GM20431 (cell line): Measurements from ENCODE around the gene AHNAK.
"Not testable (repeated sequence)": the region's sequence is repeated elsewhere in the genome, so short reads cannot be mapped to it uniquely, and the experiment has no call there.

ENCODE experiments used
- in situ Hi-C: fragments of 300-500 bp; cut with MseI, MboI; formaldehyde crosslinking; loops from one replicate; pipeline ENCODE4 v1.15.0; 2020; ENCODE audit warnings: low sequenced_read_pairs; ENCODE audit not compliant: unreplicated experiment

The AHNAK gene, protein sequence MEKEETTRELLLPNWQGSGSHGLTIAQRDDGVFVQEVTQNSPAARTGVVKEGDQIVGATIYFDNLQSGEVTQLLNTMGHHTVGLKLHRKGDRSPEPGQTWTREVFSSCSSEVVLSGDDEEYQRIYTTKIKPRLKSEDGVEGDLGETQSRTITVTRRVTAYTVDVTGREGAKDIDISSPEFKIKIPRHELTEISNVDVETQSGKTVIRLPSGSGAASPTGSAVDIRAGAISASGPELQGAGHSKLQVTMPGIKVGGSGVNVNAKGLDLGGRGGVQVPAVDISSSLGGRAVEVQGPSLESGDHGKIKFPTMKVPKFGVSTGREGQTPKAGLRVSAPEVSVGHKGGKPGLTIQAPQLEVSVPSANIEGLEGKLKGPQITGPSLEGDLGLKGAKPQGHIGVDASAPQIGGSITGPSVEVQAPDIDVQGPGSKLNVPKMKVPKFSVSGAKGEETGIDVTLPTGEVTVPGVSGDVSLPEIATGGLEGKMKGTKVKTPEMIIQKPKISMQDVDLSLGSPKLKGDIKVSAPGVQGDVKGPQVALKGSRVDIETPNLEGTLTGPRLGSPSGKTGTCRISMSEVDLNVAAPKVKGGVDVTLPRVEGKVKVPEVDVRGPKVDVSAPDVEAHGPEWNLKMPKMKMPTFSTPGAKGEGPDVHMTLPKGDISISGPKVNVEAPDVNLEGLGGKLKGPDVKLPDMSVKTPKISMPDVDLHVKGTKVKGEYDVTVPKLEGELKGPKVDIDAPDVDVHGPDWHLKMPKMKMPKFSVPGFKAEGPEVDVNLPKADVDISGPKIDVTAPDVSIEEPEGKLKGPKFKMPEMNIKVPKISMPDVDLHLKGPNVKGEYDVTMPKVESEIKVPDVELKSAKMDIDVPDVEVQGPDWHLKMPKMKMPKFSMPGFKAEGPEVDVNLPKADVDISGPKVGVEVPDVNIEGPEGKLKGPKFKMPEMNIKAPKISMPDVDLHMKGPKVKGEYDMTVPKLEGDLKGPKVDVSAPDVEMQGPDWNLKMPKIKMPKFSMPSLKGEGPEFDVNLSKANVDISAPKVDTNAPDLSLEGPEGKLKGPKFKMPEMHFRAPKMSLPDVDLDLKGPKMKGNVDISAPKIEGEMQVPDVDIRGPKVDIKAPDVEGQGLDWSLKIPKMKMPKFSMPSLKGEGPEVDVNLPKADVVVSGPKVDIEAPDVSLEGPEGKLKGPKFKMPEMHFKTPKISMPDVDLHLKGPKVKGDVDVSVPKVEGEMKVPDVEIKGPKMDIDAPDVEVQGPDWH (N-terminal part only)

DNA sequence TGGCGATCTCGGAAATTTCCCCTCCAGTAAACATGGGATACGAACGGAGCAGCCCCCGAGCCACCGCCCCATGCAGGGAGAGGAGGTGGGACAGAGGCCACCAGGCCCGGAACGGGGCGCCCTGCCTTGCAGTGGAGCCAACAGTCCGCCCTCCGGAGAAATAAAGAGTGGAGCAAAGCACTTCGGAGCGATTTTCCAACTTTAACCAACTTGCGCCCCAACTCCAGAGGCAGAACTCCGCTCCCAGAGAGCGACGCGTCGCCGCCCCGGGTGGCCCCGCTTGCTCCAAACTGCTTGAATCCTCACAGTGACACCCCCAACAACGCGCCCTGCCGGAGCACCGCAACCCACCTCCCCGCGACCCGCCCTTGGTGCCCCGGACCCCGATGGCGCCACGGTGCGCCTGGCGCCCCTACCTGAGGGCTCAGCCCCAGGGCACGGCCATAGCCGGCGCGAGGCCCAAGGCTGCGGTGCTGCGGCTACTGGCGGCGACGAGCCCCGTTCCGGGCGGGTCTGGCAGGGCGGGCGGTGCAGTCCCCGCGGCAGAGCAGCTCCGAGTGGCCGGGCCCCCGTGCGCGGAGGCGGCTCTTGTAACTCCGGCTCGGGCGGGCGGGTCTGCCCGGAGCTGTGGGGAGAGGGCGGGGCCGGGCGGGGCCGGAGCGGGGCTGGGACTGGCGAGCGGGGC, at the start of gene AHNAK:
Gene AHNAK, minus strand, starts transcription at position 563 of the 685 bp plus-strand sequence. CDS start 10,708 bp downstream, outside the sequence.
- in situ Hi-C loops = no loop called here

DNA sequence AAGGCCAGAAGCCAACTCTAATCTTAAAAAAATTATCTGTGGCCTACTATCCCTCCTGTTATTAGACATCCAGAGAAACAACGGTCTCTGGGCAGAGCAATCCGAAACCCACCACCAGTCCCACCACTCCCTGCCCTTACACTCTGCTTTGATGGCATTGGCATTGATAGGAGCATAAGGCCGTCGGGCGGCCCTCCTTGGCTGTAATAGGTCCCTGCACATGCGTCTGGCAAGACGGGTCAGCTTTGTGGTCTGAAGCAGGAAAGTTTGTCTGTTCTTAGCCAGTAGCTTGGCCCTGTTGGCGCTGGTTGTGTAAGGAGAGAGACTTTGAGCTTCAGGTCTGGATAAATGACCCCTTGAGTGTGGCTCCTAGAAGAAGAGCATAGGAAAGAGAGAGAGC, 48.5 kb upstream of the AHNAK start:
- in situ Hi-C loops = no loop called here

DNA sequence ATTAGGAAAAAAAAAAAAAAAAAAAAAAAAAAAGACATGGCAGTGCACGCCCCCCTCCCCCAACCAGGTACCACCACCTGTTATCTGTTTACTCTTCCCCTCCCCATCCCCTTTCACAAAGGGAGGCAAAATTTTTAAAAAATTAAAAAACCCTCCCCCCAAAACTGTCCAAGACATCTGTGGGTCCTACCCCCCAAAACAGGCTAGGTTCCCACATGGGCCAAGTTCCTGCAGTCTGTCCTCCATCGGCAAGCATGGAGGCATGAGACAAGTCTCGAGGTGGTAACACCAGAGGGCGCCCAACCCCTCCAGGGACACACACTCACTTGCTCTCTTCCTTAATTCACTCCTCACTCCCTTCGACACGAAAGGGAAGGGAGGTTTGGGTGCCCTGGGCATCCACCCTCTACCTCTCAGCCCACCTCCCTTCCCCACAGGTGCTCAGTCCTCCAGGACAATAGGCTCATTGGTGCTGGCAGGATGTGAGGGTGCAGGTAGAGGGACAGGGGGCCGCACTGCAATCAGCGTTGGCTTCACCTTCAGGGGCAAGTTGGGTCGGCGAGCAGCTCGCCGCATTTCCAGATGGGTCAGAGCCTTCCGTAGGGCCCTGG, 46.9 kb upstream of the AHNAK start:
- in situ Hi-C loops = no loop called here

DNA sequence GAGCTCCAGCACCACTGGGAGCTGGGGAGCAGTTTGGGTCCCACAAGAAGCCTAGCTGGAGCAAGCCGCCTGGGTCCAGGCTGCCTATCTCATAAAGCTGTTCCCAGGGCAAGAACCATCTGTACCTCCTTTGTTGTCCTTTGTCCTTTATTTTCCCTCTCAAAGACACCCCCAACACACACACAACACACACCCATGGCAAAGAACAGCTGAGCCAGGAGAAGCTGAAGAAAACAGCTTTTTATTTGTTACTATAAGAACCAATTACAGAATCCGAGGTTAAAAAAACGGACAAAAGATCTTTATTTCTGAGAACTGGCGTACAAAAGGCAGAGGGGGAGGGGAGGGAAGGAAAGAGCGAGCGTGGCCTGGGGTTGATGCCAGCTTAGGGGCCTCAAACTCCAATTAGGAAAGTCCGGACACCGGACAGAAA, 46.4 kb upstream of the AHNAK start:
- in situ Hi-C loops = no loop called here

DNA sequence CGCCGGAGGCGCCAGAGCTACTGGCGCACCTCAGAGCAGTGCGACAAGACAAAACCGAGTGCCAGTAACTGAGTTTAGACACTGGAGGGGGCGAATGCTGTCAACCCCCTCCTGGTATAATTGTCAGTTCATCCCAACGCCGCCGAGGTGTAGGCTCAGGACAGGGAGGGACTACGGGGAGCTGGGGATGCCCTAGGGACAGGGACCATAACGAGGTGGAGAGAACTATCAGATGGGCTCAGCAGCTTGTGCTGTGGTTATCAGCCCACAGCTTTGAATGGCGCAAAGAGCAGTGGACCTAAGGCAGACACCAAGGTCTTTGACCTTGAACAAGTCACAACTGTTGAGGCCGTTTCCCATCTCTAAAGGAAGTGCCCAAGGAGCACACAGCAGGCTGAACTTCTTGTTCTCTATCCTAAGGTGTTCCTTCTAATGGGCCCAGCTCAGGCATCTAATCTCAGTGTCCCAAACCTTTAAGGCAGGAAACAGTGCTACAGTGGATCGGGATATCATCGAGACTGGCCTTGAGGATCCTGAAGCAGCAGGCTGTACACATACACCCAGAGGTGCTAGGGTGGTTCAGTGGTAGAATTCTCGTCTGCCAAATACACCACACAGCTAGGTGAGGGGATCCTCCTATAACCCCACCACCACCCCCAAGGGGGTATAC, 45.7 kb upstream of the AHNAK start:
- in situ Hi-C loops = no loop called here

DNA sequence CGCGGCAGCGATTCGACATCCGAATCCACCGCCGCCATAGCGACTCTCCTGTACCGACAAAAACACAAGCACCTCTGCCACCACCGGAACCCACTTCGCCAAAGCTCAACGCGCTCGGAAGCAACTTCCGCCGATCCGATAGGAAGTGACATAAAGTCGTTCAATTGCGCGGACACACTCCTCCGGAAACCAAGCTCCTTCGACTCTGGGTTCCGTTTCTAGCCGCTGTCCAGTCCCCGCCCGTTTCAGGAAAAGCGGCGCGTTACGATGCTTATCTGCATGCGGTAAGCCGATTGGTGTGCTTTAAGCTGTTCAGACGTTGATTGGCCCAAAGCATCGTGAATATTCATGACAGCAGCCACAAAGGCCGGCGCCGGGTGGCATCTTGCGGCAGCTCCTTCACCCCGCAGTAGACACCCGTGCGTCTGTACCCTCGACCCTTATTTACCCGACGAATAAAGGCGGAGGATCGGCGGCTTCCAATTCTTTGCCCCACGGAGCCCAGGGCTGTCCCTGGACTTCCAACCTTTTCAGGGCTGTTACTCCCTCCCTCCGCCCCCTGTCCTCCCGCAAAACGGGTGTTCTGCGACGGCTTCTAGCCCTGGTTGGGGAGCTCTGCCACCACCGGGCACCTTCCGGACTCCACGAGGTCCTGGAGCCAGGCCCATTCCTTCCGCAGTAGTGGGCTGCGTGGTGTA, 45.0 kb upstream of the AHNAK start, which contains the start of gene TUT1:
Gene TUT1, minus strand, starts transcription at position 76 of the 698 bp plus-strand sequence. Its CDS starts 38 bp downstream, at position 38.
- in situ Hi-C loops = no loop called here

DNA sequence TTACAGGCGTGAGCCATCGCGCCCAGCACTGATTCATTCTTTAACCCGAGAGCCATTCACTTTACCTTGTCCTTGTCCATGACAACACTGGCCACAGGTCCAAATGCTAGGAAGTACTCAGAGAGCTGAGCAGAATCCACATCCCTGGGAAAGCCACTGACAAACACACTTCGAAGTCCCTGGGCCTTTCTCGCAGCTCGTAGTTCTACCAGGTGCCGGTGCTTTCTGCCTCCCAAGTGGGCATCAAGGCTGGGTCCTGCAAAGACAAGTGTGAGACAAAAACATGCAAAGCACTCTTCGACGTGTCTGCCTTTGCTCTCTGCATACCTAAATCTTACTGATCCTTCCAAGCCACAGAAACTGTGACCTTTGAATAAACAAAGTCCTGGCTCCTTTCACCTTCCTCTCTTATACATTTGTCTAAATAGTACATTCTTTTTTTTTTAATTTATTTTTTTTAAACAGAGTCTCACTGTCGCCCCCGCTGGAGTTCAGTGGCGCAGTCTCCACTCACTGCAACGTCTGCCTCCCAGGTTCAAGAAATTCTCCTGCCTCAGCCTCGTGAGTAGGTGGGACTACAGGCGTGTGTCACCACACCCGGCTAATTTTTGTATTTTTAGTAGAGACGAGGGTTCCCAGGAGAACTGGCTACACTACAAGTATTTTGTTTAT, 42.5 kb upstream of the AHNAK start:
- in situ Hi-C loops = no loop called here

DNA sequence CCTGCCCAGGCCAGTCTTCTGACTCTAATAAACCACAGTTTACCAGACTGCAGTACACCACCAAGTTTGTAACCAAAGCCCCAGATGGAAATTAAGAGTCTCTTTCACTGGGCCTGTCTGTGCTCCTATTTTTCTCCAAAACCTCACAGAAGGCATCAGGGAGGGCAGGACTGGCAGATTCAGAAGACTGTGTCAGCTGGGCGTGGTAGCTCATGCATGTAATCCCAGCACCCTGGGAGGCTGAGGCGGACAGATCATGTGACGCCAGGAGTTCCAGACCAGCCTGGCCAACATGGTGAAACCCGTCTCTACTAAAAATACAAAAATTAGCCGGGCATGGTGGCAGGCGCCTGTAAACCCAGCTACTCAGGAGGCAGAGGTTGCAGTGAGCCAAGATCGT, 38.8 kb upstream of the AHNAK start:
- in situ Hi-C loops = not testable (repeated sequence)

DNA sequence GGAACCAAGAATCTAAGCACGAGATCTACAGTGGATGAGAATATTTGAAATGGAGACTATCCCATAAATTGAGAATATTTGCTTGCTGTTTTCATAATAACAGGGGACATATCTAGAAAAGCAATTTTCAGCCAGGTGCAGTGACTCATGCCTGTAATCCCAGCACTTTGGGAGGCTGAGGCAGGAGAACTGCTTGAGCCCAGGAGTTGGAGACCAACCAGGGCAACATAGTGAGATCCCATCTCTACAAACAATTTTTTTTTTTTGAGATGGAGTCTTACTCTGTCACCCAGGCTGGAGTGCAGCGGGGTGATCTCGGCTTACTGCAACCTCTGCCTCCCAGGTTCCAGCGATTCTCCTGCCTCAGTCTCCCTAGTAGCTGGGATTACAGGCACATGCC, 35.1 kb upstream of the AHNAK start:
- in situ Hi-C loops = not testable (repeated sequence)

DNA sequence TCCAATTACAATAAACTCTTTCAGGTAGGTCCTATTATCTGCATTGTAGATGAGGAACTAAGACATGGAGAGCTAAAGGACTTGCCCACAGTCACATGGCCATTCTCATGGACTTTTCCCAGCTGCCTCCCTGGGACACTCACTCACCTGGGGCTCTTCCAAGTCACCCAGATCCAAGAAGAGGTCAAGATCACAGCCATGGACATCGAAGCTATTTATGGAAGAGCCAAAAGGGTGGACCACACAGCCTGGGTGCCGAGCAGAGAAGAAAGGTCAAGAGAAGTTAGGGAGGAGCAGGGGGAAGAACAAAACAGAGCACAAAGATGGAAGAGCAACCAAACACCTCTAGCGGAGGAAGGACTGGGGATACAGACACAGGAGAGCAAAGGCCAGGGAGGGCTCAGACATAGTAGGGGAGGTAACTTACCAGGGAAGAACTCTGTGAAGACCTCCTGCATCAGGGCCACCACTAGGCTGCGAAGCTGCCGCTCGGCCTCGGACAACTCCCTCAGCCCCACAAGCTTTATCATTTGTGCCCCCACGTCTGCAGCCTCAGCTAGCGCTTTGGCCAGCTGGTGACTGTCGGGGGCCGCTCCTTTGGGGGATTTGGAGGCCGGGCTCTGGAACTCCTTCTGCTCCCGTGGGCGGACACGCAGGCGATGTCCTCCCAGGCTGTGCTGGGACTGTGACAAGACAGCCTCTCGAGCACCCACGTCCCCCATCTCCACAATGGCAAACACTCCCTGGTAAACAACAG, 34.5 kb upstream of the AHNAK start:
- in situ Hi-C loops = no loop called here

DNA sequence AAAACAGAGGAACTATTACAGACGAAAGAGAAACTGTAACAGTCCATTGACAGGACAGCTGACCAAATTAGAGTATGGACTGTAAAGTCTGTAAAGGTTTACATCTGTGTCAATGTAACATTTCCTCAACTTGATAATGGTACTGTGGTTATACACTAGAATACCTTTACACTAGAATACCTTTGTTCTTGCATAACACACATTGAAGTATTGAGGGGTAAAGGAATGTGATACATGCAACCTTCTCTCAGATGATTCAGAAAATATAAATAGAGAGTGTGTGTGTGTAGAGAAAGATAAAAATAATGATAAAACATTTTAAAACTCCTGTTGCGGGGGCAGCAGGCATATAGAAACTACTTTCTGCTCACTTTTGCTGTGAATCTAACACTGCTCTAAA, 32.6 kb upstream of the AHNAK start:
- in situ Hi-C loops = no loop called here

DNA sequence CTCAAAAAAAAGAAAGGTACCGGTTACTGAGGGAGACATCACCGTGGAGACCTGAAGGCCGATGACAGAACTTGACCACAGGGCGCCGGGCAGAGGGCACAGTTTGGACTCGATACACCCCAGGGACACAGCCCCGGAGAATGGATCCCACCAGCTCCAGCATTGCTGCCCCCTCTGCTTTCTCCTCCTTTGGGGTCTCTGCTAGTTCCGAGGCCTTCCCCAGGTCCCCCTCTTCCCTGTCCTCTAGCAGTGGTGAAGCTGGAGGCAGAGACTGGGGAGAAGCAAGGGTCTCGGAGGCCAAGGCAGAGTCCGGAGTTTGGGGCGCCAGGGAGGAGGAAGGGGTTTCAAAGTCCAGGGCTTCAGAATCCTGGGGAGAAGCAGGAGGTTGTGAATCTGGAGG, 31.9 kb upstream of the AHNAK start:
- in situ Hi-C loops = no loop called here

DNA sequence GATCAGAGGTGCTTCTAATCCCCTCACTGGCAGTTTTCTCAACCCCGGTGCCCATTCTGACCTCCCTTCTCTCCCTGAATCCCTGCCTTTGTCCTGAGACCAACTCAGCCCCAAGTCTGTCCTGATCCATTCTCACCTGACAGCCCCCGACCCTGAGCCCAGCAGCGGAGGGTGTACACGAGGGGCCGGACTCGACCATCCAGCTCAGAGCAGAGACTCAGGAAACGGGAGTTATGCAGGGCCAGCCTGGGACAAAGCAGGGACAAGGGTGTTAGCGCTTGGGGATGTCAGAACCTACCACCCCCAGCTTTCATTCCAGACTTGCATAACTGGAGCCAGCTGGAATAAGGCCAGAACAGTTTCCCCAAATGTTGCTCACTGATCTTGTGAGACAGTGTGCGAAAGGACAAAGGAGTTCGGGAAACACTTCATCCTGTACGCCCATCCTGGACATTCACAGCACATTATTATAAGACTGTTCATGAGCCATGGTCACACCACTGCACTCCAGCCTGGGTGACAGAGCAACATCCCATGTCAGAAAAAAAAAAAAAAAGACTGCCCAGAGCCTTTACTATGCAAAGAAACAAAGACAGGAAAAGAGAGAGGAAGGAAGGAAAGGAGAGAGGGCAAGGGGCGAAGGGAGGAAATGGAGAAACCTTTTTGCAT, 30.6 kb upstream of the AHNAK start:
- in situ Hi-C loops = no loop called here

DNA sequence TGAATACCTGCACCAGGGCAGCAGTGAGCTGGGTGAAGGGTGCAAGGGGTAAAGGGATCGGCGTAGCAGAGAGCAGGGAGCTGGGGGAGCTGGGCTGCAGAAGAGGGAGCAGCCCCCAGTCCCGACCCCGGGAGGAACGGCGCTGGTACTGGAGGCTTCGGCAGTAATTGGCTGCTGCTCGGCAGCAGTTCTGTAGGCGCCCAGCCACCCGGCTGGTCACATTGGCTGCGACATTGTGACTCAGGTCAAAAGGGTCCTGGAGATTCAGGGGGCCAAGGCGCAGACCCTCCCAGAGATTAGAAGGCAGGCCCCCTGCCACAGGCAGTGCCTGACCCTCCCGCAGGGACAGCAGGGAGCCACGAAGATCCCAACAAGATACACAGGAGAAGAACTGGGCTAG, 29.2 kb upstream of the AHNAK start:
- in situ Hi-C loops = no loop called here

DNA sequence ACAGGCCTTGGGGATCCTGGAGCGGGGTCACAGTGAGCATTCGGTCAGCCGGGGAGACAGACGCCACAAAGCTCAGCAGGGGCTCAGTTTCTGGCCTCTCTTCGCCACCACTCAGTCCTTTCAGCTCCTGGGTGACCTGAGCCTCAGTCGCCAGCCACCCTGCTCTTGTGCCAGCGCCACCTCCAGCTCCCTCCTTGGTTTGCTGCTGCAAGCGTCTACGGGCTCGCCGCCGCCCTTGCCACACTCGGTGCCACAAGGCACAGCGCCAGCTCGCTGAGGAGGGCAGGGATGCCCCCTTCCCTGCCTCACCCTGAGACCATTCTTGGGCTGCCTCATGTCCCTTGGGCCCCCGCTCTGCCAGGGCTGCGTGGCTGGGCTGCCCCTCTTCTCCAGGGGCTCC, 28.6 kb upstream of the AHNAK start:
- in situ Hi-C loops = no loop called here

DNA sequence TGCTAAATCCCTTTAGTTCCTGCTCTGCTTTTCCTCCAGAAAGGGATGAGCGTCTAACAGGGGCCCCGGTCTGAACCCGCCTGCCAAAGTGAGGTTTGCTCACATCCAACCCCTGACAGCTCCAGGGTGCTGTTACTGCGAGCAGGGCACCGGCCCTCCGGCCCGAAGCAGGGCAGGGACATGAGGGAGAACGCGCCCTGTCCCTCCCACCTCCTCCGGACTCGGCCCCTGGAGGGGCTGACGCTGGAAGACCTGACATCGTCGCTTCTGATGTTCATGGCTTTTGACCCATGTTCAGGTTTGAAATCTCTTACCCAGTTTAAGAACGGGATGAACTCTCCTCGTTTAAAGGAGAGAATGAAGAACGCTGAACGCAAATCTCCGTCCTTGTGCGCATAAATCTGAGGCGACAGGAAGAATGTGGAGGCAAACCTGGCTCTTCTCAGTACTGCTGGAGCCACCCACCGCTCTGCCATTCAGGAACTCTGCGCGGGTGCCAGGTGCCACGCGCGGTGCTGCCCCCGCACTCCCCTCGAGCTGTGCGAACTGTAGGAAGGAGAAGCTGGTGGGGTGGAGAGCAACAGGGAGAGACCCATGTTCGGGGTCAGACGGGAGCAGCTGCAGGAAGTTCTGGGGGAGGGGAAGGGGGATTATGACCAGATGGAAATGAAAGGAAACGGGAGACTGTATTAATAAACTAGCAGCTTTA, 27.9 kb upstream of the AHNAK start:
- in situ Hi-C loops = no loop called here
